Stimulated activated CD8-positive, alpha-beta memory T cell treated with anti-CD3 and anti-CD28 coated beads, Interleukin-12 subunit alpha, Interleukin-12 subunit beta, amount 100 ng/mL, for 4 hours (primary cell): Measurements from ENCODE around the gene KIAA1217.

Source experiments
- DNase-seq: peaks from one replicate; pipeline ENCODE4 v3.0.0-alpha.2; 2020; ENCODE audit warnings: low read depth

Gene KIAA1217

GRCh38 chr10:24247841-24248240 lies 38.9 kb downstream of the KIAA1217 start:
- DNase-seq, result no peak

GRCh38 chr10:24249829-24250415 lies 41.0 kb downstream of the KIAA1217 start:
- DNase-seq, result no peak

GRCh38 chr10:24251547-24251946 lies 42.6 kb downstream of the KIAA1217 start:
- DNase-seq, result no peak

GRCh38 chr10:24254180-24254579 lies 45.2 kb downstream of the KIAA1217 start:
- DNase-seq, result no peak

- no peak for DNase-seq
Observed at GRCh38 chr10:24255115-24255880, 46.4 kb downstream of the KIAA1217 start.

- DNase-seq, result no peak
Observed at GRCh38 chr10:24255881-24256311, 47.0 kb downstream of the KIAA1217 start.

- DNase-seq, result no peak
Observed at GRCh38 chr10:24256619-24257107, 47.7 kb downstream of the KIAA1217 start.

- no peak for DNase-seq
Observed at GRCh38 chr10:24257588-24257987, 48.6 kb downstream of the KIAA1217 start.

- DNase-seq, result no peak
Observed at GRCh38 chr10:24259365-24260130, 50.6 kb downstream of the KIAA1217 start.

GRCh38 chr10:24261627-24262026 lies 52.7 kb downstream of the KIAA1217 start:
- DNase-seq, result no peak

GRCh38 chr10:24262929-24263590 lies 54.1 kb downstream of the KIAA1217 start:
- DNase-seq, result no peak

GRCh38 chr10:24269476-24269875 lies 60.5 kb downstream of the KIAA1217 start:
- DNase-seq, result no peak

- DNase-seq, result no peak
Observed at GRCh38 chr10:24272374-24272773, 63.4 kb downstream of the KIAA1217 start.

- DNase-seq, result no peak
Observed at GRCh38 chr10:24277277-24277676, 68.3 kb downstream of the KIAA1217 start.

- DNase-seq, result no peak
Observed at GRCh38 chr10:24277771-24278170, 68.8 kb downstream of the KIAA1217 start.

GRCh38 chr10:24278176-24278889 lies 69.4 kb downstream of the KIAA1217 start:
- no peak for DNase-seq

GRCh38 chr10:24279166-24279565 lies 70.2 kb downstream of the KIAA1217 start:
- DNase-seq, result no peak

GRCh38 chr10:24287559-24288195 lies 78.7 kb downstream of the KIAA1217 start:
- DNase-seq, result no peak

- no peak for DNase-seq
Observed at GRCh38 chr10:24288581-24288980, 79.6 kb downstream of the KIAA1217 start.

GRCh38 chr10:24289235-24289634 lies 80.3 kb downstream of the KIAA1217 start:
- no peak for DNase-seq
